WERI-Rb-1 (cell line): ENCODE measurements around the gene IMP3.

Experiments
- DNase-seq: peaks from one replicate; pipeline ENCODE4 v3.0.0-alpha.2; 2020
- H3K27ac ChIP-seq: fragments of 250-450 bp; sonication (Bioruptor Pico); 2 replicates; pipeline ENCODE4 v1.5.1; 2020; ENCODE audit warnings: mild to moderate bottlenecking, moderate library complexity
- H3K27me3 ChIP-seq: fragments of 250-450 bp; sonication (Bioruptor Pico); 2 replicates; pipeline ENCODE4 v1.5.1; 2021; ENCODE audit warnings: mild to moderate bottlenecking, low read depth, moderate library complexity; ENCODE audit not compliant: insufficient read depth, severe bottlenecking
- H3K36me3 ChIP-seq: fragments of 250-450 bp; sonication (Bioruptor Pico); 2 replicates; pipeline ENCODE4 v1.5.1; 2020; ENCODE audit warnings: mild to moderate bottlenecking, moderate library complexity
- H3K4me3 ChIP-seq: 2 replicates; pipeline ENCODE4 v1.5.1; 2011; ENCODE audit warnings: low read depth, mild to moderate bottlenecking, control low read depth, low read length
- H3K9me3 ChIP-seq: fragments of 250-450 bp; sonication (Bioruptor Pico); 2 replicates; pipeline ENCODE4 v1.5.1; 2021; ENCODE audit warnings: mild to moderate bottlenecking, moderate library complexity; ENCODE audit not compliant: severe bottlenecking
- TF ChIP-seq, protein P1 (sequence below): IDR thresholded peaks from 2 replicates; pipeline ENCODE4 v1.5.1; 2011; ENCODE audit warnings: low read depth, mild to moderate bottlenecking, control low read depth, inconsistent platforms, low read length

IMP3 gene

DNA sequence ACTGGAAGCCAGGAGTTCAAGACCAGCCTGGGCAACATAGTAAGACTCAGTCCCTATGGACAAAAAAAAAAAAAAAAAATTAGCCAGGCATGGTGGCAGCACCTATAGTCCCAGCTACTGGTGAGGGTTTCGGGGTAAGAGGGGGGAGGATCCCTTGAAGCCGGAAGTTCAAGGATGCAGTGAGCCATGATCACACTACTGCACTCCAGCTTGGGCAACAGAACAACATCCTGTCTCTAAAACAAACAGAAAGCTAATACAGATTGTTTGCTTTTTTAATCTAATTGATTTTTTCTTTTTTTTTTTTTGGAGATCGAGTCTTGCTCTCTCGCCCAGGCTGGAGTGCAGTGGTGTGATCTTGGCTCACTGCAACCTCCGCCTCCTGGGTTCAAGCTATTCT lies 1.6 kb upstream of the IMP3 start:
- no peak overlapping the region for H3K27ac ChIP-seq
- no peak for DNase-seq
- no peaks in the 10 kb centered on the region for H3K9me3 ChIP-seq
- no peak overlapping the region for H3K4me3 ChIP-seq
- peaks cover 16% of the 10 kb centered on the region for H3K36me3 ChIP-seq
- H3K27me3 ChIP-seq: no peaks in the 10 kb centered on the region
- TF ChIP-seq, protein P1, sequence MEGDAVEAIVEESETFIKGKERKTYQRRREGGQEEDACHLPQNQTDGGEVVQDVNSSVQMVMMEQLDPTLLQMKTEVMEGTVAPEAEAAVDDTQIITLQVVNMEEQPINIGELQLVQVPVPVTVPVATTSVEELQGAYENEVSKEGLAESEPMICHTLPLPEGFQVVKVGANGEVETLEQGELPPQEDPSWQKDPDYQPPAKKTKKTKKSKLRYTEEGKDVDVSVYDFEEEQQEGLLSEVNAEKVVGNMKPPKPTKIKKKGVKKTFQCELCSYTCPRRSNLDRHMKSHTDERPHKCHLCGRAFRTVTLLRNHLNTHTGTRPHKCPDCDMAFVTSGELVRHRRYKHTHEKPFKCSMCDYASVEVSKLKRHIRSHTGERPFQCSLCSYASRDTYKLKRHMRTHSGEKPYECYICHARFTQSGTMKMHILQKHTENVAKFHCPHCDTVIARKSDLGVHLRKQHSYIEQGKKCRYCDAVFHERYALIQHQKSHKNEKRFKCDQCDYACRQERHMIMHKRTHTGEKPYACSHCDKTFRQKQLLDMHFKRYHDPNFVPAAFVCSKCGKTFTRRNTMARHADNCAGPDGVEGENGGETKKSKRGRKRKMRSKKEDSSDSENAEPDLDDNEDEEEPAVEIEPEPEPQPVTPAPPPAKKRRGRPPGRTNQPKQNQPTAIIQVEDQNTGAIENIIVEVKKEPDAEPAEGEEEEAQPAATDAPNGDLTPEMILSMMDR: no peak

DNA sequence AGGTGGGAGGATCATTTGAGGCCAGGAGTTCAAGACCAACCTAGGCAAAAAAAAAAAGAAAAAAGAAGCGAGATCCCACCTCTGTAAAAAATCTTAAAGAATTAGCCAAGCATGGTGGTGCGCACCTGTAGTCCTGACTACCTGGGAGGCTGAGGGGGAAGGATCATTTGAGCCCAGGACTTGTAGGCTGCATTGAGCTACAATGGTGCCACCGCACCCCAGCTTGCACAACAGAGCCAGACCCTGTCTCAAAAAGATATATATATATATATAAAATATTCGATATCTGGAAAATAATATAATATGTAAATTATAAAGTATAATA lies 1.1 kb upstream of the IMP3 start:
- TF ChIP-seq, protein P1: no peak
- peaks cover 16% of the 10 kb centered on the region for H3K36me3 ChIP-seq
- H3K4me3 ChIP-seq: peak overlapping the region; percentile 58; the same call in 1 of the 2 replicates
- H3K27ac ChIP-seq: no peak overlapping the region
- no peaks in the 10 kb centered on the region for H3K27me3 ChIP-seq
- no peak for DNase-seq
- H3K9me3 ChIP-seq: no peaks in the 10 kb centered on the region

DNA sequence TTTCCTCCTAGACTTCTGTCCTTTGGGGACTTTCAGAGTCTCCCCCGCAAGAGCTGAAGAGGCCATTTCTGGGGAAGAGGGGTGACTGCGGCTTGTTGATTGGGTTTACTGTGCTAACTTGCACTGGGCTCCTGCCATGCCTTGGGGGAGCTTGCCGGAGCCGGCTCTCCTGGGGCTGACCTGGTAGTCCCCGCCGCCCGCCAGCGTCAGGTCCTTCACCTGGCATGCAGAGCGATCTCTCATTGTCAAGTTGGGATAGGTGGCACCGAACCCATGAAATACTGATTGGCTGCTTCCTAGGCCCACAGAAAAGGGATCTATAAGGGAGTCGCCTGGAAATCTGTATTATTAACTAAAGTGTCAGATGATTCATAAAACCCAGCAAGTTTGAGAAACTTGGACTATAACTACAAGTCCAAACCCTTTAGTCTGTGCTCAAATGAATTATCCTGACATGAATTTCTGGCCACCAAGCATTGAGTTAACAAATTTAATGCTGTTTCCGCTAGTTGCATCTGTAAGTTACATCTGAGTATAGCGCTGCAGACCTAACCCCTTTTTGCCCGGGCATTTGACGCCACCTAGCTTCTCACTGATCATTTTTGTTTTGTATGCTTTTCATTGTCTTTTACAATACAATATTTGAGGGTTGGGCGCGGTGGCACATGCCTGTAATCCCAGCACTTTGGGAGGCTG lies 607 bp upstream of the IMP3 start:
- H3K4me3 ChIP-seq: peak overlapping the region; percentile 58

DNA sequence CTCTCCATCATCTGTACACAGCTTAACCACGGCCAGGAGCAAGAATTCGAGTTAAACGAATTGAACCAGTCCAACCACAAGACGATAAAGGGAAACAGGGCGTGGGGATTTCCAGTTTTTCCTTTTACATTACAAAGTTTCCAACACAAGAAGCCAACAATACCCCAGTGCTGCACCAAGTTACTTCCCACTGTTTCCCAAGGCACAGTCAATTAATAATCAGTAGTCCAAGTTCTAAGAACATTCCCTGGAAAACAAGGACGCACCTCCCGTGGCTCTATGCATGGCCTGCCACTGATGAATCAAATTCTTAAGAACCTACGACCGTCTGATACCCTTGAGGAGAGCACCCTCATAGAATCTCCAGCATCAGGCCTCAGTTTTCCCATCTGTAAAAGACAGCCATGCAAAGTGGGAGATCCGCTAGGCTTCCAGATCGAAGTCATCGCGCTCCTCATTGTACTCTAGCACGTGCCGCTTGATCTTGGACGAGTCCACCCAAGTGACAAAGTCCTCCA lies 774 bp downstream of the IMP3 start:
- DNase-seq: no peak

More for the DNA sequence above, 607 bp upstream of the IMP3 start:
- Histone ChIP-seq H3K36me3 (peaks cover 16% of the 10 kb centered on the region), H3K27me3 (no peaks in the 10 kb centered on the region), H3K9me3 (no peaks in the 10 kb centered on the region), H3K27ac (peak overlapping the region; percentile 93)
- peak; percentile 52 for DNase-seq
- TF ChIP-seq, protein P1: peak; percentile 31; the same call in 1 of the 2 replicates

DNA sequence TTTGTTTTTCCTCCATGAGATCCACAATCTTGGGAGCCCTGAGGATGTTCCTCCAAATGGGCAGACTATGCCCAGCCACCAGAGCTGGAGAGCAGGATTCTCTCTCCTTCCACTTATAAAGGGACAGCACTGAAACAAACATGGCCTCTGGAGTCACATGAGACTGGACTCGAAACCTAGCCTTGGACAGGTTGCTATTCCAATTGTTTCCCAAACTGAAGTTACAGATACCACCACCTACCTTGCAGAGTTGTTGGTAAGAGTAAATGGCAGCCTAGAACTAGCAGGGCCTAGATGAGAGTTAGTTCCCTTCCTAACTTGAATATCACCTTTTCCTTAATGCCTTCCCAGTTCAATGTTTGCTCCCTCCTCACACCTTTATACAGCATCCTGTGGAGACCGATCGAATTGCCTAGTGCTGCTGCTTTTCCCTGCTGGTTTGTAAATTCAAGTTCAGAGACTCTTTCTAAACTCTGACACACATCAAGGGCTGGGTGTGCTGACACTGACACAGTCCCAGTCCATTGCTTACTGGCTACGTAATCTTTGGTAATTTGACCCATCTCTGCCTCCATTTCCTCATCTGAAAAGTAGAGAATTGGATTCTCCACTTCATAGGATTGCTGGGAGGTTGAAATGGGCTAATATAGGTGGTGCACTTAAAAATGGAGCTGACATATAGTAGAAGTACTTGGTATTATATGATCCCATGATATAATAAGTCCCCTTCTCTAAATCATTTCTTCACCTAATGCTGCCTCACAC lies 2.6 kb downstream of the IMP3 start:
- no peak overlapping the region for H3K4me3 ChIP-seq
- no peak overlapping the region for H3K27ac ChIP-seq
- no peak for DNase-seq
- no peaks in the 10 kb centered on the region for H3K27me3 ChIP-seq
- H3K9me3 ChIP-seq: no peaks in the 10 kb centered on the region
- TF ChIP-seq, protein P1: no peak
- H3K36me3 ChIP-seq: peaks cover 16% of the 10 kb centered on the region

More for the DNA sequence above, 774 bp downstream of the IMP3 start:
- peaks cover 16% of the 10 kb centered on the region for H3K36me3 ChIP-seq
- H3K27ac ChIP-seq: peak overlapping the region; percentile 93
- no peaks in the 10 kb centered on the region for H3K27me3 ChIP-seq
- peak overlapping the region; percentile 58 for H3K4me3 ChIP-seq
- TF ChIP-seq, protein P1: no peak
- no peaks in the 10 kb centered on the region for H3K9me3 ChIP-seq
